ENCODE measurements around the gene E2F8.

E2F8 gene

GRCh38 chr11:19209617-19210370 lies 31.0 kb downstream of the E2F8 start:
- DNase-seq (ENCODE audit: low read depth, low spot score) = no peak
- POLR2A ChIA-PET = no interaction called here
- TF ChIP-seq CTCF (IDR thresholded peaks at IDR 0.05; ENCODE audit: insufficient read depth, low read length, missing control alignments) = no peak
- CTCF ChIA-PET = interaction anchor here (1.3 kb wide), 1 partner anchor 139 kb away, joined by 3 read pairs; no protein-coding TSS in a partner anchor
- H3K4me3 ChIP-seq (ENCODE audit: low read depth, low read length) = no peak overlapping the region

GRCh38 chr11:19208959-19209546 lies 31.7 kb downstream of the E2F8 start:
- TF ChIP-seq CTCF (IDR thresholded peaks at IDR 0.05; ENCODE audit: insufficient read depth, low read length, missing control alignments) = no peak
- ChIA-PET POLR2A (no interaction called here), CTCF (interaction anchor here (1.3 kb wide), 1 partner anchor 138 kb away, joined by 3 read pairs; no protein-coding TSS in a partner anchor)
- no peak overlapping the region for H3K4me3 ChIP-seq (ENCODE audit: low read depth, low read length)
- DNase-seq (ENCODE audit: low read depth, low spot score) = no peak

GRCh38 chr11:19208181-19208580 lies 32.6 kb downstream of the E2F8 start:
- DNase-seq (ENCODE audit: low read depth, low spot score) = no peak
- H3K4me3 ChIP-seq (ENCODE audit: low read depth, low read length) = no peak overlapping the region
- CTCF ChIA-PET = interaction anchor here (1.3 kb wide), 1 partner anchor 137 kb away, joined by 3 read pairs; no protein-coding TSS in a partner anchor
- POLR2A ChIA-PET = no interaction called here
- no peak for TF ChIP-seq CTCF (IDR thresholded peaks at IDR 0.05; ENCODE audit: insufficient read depth, low read length, missing control alignments)

- DNase-seq (ENCODE audit: low read depth, low spot score) = no peak
- TF ChIP-seq CTCF (IDR thresholded peaks at IDR 0.05; ENCODE audit: insufficient read depth, low read length, missing control alignments) = no peak
- CTCF ChIA-PET = no interaction called here
- H3K4me3 ChIP-seq (ENCODE audit: low read depth, low read length) = no peak overlapping the region
- POLR2A ChIA-PET = no interaction called here
Observed at GRCh38 chr11:19204836-19205235, 35.9 kb downstream of the E2F8 start.

GRCh38 chr11:19201737-19202605 lies 38.8 kb downstream of the E2F8 start, which contains the start of gene CSRP3:
Gene CSRP3, minus strand, starts transcription at chr11:19201983. Its CDS starts 9,535 bp downstream, at chr11:19192448.
- DNase-seq (ENCODE audit: low read depth, low spot score) = no peak
- POLR2A ChIA-PET = no interaction called here
- no peak within 1 kb of the TSS for H3K4me3 ChIP-seq (ENCODE audit: low read depth, low read length)
- TF ChIP-seq CTCF (IDR thresholded peaks at IDR 0.05; ENCODE audit: insufficient read depth, low read length, missing control alignments) = no peak
- CTCF ChIA-PET = interaction anchor here (0.9 to 1.4 kb wide), 2 partner anchors 58 to 124 kb away, joined by 3 read pairs; no protein-coding TSS in a partner anchor

Data from AG04449 (cell line).